Amygdala (tissue), 56 donors: ENCODE measurements around the gene CCDC174.

Source experiments
- DNase-seq, 56 donors: peaks; one replicate each; lab custom pipeline; 2025; lab: John Stamatoyannopoulos, UW

CCDC174 gene

GRCh38 chr3:14691719-14692118 lies 40.2 kb downstream of the CCDC174 start:
- DNase-seq = no peak

GRCh38 chr3:14698601-14699244 lies 47.2 kb downstream of the CCDC174 start:
- DNase-seq = no peak

DNA sequence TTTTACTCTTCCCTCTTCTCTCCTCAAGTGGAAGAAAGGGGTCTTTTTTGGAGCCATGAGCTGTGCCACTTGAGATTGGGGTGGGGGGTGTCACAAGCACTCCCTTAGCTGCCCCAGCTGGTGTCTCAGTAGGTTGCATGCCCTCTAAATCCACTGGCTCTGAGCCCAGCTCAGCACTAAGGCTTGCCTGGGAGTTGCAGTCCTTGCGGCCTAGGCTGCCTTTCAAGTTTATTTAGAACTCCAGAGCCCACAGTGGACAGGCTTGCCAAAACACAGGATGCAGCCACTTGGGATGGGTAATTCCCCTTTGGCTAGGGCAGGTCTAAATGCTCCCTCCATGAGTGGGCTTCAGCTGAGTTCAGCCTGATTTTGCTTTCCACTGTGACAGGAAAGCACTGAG lies 48.1 kb downstream of the CCDC174 start:
- peak in 1 of 56 donors; percentile 3 for DNase-seq

- DNase-seq = no peak
Measured at GRCh38 chr3:14700891-14701290, 49.3 kb downstream of the CCDC174 start.

GRCh38 chr3:14701676-14702075 lies 50.1 kb downstream of the CCDC174 start:
- DNase-seq = no peak

GRCh38 chr3:14703128-14703750 lies 51.7 kb downstream of the CCDC174 start:
- no peak for DNase-seq

- DNase-seq = no peak
Measured at GRCh38 chr3:14703791-14704190, 52.2 kb downstream of the CCDC174 start.

DNA sequence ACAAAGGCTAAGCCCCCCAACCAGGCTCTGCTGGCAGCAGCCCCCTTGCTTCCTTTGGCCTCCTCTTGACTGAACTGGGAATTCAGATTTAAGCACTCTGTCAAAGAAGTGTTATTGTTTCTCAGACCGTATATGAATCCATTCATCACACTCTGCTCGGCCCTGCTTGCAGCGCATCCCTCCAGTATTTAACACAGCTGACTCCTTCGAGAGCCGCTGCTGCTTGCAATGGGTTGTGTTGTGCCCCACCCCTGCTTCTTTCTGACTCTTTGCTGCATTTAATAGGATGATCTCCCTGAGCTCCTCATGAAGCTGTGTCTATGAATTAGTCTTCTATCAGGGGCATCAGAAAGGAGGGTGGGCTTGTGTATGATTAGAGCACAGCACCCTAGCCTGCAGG lies 54.5 kb downstream of the CCDC174 start:
- no peak for DNase-seq

GRCh38 chr3:14716591-14716990 lies 65.0 kb downstream of the CCDC174 start:
- no peak for DNase-seq

DNA sequence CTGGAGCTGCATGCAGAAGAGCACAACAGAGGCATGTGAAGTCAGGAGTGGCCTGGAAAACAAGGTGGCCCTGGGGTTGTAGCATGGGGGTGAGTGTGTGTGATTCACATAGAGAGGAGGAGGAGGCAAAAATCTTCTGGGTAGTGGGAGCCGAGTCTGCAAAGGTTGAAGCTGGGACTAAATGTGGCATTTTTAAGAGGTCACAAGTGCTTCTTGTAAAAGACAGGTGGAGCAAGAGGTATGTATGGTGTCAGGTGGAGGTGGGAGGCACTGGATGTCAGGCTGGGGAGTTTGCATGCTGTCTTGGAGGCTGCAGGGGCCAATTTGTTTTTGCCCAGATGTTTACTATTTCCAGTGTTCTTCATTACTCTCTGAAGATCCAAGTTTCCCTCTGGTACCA lies 65.7 kb downstream of the CCDC174 start:
- DNase-seq = no peak

- DNase-seq = no peak
Measured at GRCh38 chr3:14718539-14718938, 67.0 kb downstream of the CCDC174 start.

DNA sequence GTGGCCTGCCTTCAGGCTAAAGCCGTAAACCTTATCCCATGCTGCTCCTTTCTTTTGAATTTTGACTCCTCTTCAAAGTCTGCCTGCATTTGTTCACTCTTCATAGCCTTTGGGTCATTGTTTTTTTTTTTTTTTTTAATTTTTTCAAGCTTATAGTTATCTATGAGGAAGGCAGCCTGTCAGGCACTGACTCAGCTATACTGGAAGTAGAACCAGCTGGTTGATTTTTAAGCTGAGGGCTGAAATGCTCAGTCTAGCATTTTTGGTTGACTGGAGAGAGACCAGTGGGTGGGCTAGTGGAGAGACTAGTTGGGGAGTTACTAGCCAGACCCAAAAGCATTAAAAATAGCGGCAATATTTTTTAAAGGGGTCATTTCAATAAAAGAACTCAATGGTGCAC lies 67.4 kb downstream of the CCDC174 start:
- no peak for DNase-seq

DNA sequence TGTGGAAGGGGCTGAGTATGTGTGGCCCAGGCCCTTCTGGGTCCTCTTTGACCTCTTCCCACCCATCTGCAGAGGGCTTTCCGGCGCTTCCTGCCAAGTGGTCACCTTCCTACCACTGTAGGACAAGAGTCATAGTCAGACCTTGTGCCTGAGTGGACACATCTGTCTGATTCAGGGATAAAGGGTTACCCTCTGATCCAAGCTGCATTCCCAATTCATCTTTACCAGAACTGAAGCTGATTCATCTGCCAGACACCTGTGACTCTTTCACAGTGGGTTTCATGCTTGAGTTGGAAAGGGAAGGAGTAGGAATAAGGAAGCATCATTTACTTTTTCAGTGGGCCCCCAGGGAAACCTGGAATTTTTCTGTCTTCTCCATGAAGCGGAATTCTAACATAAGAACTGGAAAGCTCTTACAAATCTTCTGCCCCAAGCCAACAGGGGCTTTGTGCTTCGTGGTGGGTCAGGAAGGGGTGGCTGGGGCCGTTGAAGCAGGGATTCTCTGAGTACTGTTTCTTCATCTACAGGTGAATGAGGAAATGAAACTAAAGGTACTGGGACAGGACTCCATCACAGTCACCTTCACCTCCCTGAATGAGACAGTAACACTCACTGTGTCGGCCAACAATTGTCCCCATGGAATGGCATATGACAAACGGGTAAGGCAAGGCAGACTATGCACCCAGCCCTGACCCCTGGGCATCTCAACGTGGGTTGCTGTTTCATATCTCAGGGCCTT lies 69.7 kb downstream of the CCDC174 start:
- no peak for DNase-seq
